K562 (cell line): ENCODE data around the gene MEIS2. TPM values are rescaled to one million over a fixed set of nuclear protein-coding genes. Genes with fewer than 3 reads are reported as not detected.

Experiments
- ATAC-seq: fragments of 200-7000 bp; cut with Tn5 transposase; 3 replicates; pipeline ENCODE4 v1.9.1; 2020; ENCODE audit warnings: moderate library complexity
- BruUV-seq: library from RNA; stranded (reverse); fragments of 400-500 nt; replicated peaks from 2 replicates; lab custom pipeline; 2021; lab: Mats Ljungman, UMichigan
- CTCF ChIA-PET: fragments of 300-600 bp; formaldehyde crosslinking; extraction: SDS; loops from one replicate; lab custom pipeline; 2021; ENCODE audit warnings: low intra/inter-chr PET ratio; lab: Yijun Ruan, JAX
- POLR2A ChIA-PET: fragments of 300-600, 350-650 bp; sonication (Branson Sonifier 250); formaldehyde crosslinking; extraction: SDS; loops from one replicate; lab custom pipeline; 2021; ENCODE audit warnings: antibody characterized with exemption, inconsistent platforms; lab: Yijun Ruan, JAX
- DNase-seq, 4 experiments: peaks; one replicate each; pipeline versions ENCODE4 v3.0.0 to v3.0.0-alpha.2; 2011 to 2018; ENCODE audit warnings: low spot score in 3 of 4, mixed read lengths in 3 of 4; ENCODE audit errors: extremely low read depth in 1 of 4
- FAIRE-seq: peaks from 2 replicates; lab custom pipeline; 2011; peaks lifted over from hg19 to GRCh38; lab: Jason Lieb, UNC
- H2AFZ ChIP-seq: 2 replicates; pipeline ENCODE4 v1.6.0; 2011; ENCODE audit warnings: low read depth, low read length, control low read depth, inconsistent platforms
- H3K27ac ChIP-seq: fragments of 200-600 bp; 3 replicates; pipeline ENCODE4 v1.8.0; 2011; ENCODE audit warnings: low read depth, mild to moderate bottlenecking, control low read depth, inconsistent platforms, low read length, moderate library complexity, mixed read lengths; ENCODE audit errors: extremely low read depth
- H3K27me3 ChIP-seq, 2 experiments: fragments of 300-600 bp in 1 of 2; 2 replicates in 1 of 2; 3 replicates in 1 of 2; pipeline versions ENCODE4 v1.6.0 to v1.8.0; 2011; ENCODE audit warnings: inconsistent platforms in 2 of 2, low read length in 2 of 2, mild to moderate bottlenecking in 1 of 2, mixed read lengths in 1 of 2, moderate library complexity in 1 of 2; ENCODE audit not compliant: control insufficient read depth in 2 of 2, insufficient read depth in 2 of 2
- H3K36me3 ChIP-seq: fragments of 300-600 bp; 3 replicates; pipeline ENCODE4 v1.8.0; 2011; ENCODE audit warnings: mild to moderate bottlenecking, low read length, inconsistent platforms; ENCODE audit not compliant: control insufficient read depth, insufficient read depth
- H3K4me1 ChIP-seq, 2 experiments: fragments of 200-600 bp in 1 of 2; replicated peaks in 1 of 2; 2 replicates in 1 of 2; 3 replicates in 1 of 2; pipeline versions ENCODE4 v1.5.1 to v1.8.0; 2011; ENCODE audit warnings: inconsistent platforms in 2 of 2, low read length in 2 of 2, mild to moderate bottlenecking in 1 of 2, mixed read lengths in 1 of 2, moderate library complexity in 1 of 2; ENCODE audit not compliant: control insufficient read depth in 2 of 2, insufficient read depth in 2 of 2
- H3K4me2 ChIP-seq: 2 replicates; pipeline ENCODE4 v1.6.1; 2011; ENCODE audit warnings: low read length, control low read depth, inconsistent platforms, mixed read lengths; ENCODE audit not compliant: insufficient read depth
- H3K4me3 ChIP-seq: fragments of 200-600 bp; sonication (generic), shearing (Covaris generic); 2 replicates; pipeline ENCODE4 v1.5.1; 2016; ENCODE audit warnings: control low read depth, inconsistent platforms
- H3K79me2 ChIP-seq: fragments of 200-600 bp; 3 replicates; pipeline ENCODE4 v1.8.0; 2011; ENCODE audit warnings: low read length, inconsistent platforms; ENCODE audit not compliant: control insufficient read depth, insufficient read depth
- H3K9ac ChIP-seq, 2 experiments: 2 replicates each; pipeline versions ENCODE4 v1.6.0 to v1.6.1; 2011; ENCODE audit warnings: low read depth in 2 of 2, low read length in 2 of 2, control low read depth in 1 of 2, inconsistent platforms in 1 of 2, mild to moderate bottlenecking in 1 of 2, mixed read lengths in 1 of 2; ENCODE audit not compliant: insufficient read depth in 1 of 2
- H3K9me1 ChIP-seq: one replicate; pipeline ENCODE4 v1.6.0; 2011; ENCODE audit warnings: inconsistent platforms, mild to moderate bottlenecking, low read length, moderate library complexity; ENCODE audit not compliant: control insufficient read depth, insufficient read depth
- H3K9me3 ChIP-seq: replicated peaks from 2 replicates; pipeline ENCODE4 v1.5.1; 2011; ENCODE audit warnings: low read depth, low read length, inconsistent platforms; ENCODE audit not compliant: control insufficient read depth, insufficient read depth
- H4K20me1 ChIP-seq: replicated peaks from 2 replicates; pipeline ENCODE4 v1.6.1; 2011; ENCODE audit warnings: low read length, inconsistent platforms, mixed read lengths; ENCODE audit not compliant: control insufficient read depth, insufficient read depth
- KDM1A ChIP-seq, 2 experiments: fragments of 450-650 bp; IDR thresholded peaks; 2 replicates each; pipeline ENCODE4 v1.6.1; 2016; ENCODE audit warnings: mild to moderate bottlenecking in 2 of 2
- NBN ChIP-seq: fragments of 450-650 bp; IDR thresholded peaks from 2 replicates; pipeline ENCODE4 v1.6.1; 2016; ENCODE audit warnings: low read depth, mild to moderate bottlenecking
- NR2F6 ChIP-seq: fragments of 450-650 bp; formaldehyde crosslinking; IDR thresholded peaks from 2 replicates; pipeline ENCODE4 v1.4.0; 2020; ENCODE audit warnings: mild to moderate bottlenecking
- RBM22 ChIP-seq: fragments of 200-400 bp; formaldehyde crosslinking; IDR thresholded peaks from 2 replicates; pipeline ENCODE4 v1.6.1; 2018; ENCODE audit warnings: low read length, low read depth; ENCODE audit not compliant: poor library complexity, severe bottlenecking
- SNIP1 ChIP-seq: fragments of 450-650 bp; IDR thresholded peaks from 2 replicates; pipeline ENCODE4 v1.7.1; 2017; ENCODE audit warnings: low read depth, mild to moderate bottlenecking
- ZKSCAN8 ChIP-seq: fragments of 200-800 bp; sonication (Bioruptor generic); IDR thresholded peaks from 2 replicates; pipeline ENCODE4 v1.6.1; 2016; ENCODE audit warnings: missing genetic modification characterization, missing compliant biosample characterization
- WGBS: fragments of 100-300 bp; shearing (Covaris generic); methylation state at CpG from one replicate; pipeline ENCODE4 v1.1.6; 2016; ENCODE audit warnings: low coverage, mixed read lengths; ENCODE audit not compliant: insufficient coverage; ENCODE audit errors: missing lambda C conversion rate; 5-methylcytosine and 5-hydroxymethylcytosine counted together
- in situ Hi-C: fragments of 300-500 bp; cut with MboI; formaldehyde crosslinking; loops from 4 replicates; pipeline ENCODE4 v1.15.0; 2018; ENCODE audit warnings: inconsistent platforms, mixed read lengths
- intact Hi-C: fragments of 100-400 bp; cut with micrococcal nuclease; formaldehyde crosslinking; loops from 2 replicates; pipeline ENCODE4 v1.14.2; 2022
- polyA plus RNA-seq, 8 experiments: library from polyadenylated mRNA; depleted of rRNA in 4 of 8; stranded (reverse) in 5 of 8; unstranded in 3 of 8; fragments of >200 nt; fragmentation: Nextera tagmentation in 2 of 8; fragmentation: Illumina TruSeq in 1 of 8; extraction: Ambion mirVana in 2 of 8; extraction: Trizol in 1 of 8; gene quantifications; 2 replicates each; pipeline versions ENCODE4 v1.2.1 to v1.2.3, GENCODE V29; 2011 to 2014; ENCODE audit warnings: inconsistent platforms in 1 of 8, missing spikeins in 1 of 8
- total RNA-seq, 7 experiments: library from RNA; depleted of rRNA in 6 of 7; stranded (reverse); fragments of >200 nt in 6 of 7; fragmentation: Illumina TruSeq in 2 of 7; extraction: Trizol in 2 of 7; gene quantifications; 2 replicates each; pipeline versions ENCODE4 v1.2.1 to v1.2.3, GENCODE V29; 2011 to 2021; ENCODE audit warnings: low replicate concordance in 1 of 7
- TF ChIP-seq, protein P1 (sequence below): fragments of 450-650 bp; IDR thresholded peaks from 2 replicates; pipeline ENCODE4 v1.6.1; 2016; ENCODE audit warnings: low read depth, mild to moderate bottlenecking, moderate library complexity
- TF ChIP-seq, protein P2 (sequence below), 2 experiments: fragments of 200-800 bp in 1 of 2; sonication (Bioruptor generic) in 1 of 2; sonication (generic) in 1 of 2; formaldehyde crosslinking in 1 of 2; IDR thresholded peaks in 1 of 2; conservative IDR thresholded peaks in 1 of 2; 2 replicates each; pipeline versions ENCODE4 v1.5.0 to v1.6.1; 2016 to 2020; ENCODE audit warnings: missing compliant biosample characterization in 1 of 2, missing genetic modification characterization in 1 of 2, missing genetic modification reagents in 1 of 2
- TF ChIP-seq, protein P3 (sequence below): sonication (generic); formaldehyde crosslinking; IDR thresholded peaks from 2 replicates; pipeline ENCODE4 v1.8.0; 2022; ENCODE audit warnings: mild to moderate bottlenecking, missing genetic modification reagents

Gene MEIS2
- total and polyA plus RNA-seq, 9 of the 15 experiments (the other 6 are each of a cell fraction or from before 2014, with no cell fraction given), result 7.5 to 64.2 (median 22.3) TPM

GRCh38 chr15:36953346-36953745, 147.0 kb downstream of the MEIS2 start:
- Histone ChIP-seq H3K9ac (no peak overlapping the region), H4K20me1 (no peaks in the 10 kb centered on the region), H3K79me2 (no peaks in the 10 kb centered on the region), H3K4me3 (no peak overlapping the region), H3K9me3 (no peaks in the 10 kb centered on the region), H3K4me1 (peaks cover 0 to 14% of the 10 kb centered on the region in 2 experiments; a peak in 3 of 5 replicates), H3K27ac (peak overlapping the region; percentile 2; the same call in 1 of the 3 replicates), H3K4me2 (no peak overlapping the region), H3K36me3 (peaks cover 3% of the 10 kb centered on the region; the same call in 2 of the 3 replicates), H2AFZ (no peak overlapping the region), H3K27me3 (no peaks in the 10 kb centered on the region), H3K9me1 (no peaks in the 10 kb centered on the region)
- in situ Hi-C loops (no loop called here), intact Hi-C loops (no loop called here)
- FAIRE-seq (peak; percentile 52), ATAC-seq (peak; percentile 47; the same call in 1 of the 3 replicates), DNase-seq (no peak)
- TF ChIP-seq KDM1A (IDR thresholded peaks at IDR 0.05) (no peak), NR2F6 (CRISPR knock-in tag) (no peak), SNIP1 (no peak), ZKSCAN8 (CRISPR knock-in tag) (no peak), RBM22 (no peak), NBN (no peak)
- TF ChIP-seq, protein P1, sequence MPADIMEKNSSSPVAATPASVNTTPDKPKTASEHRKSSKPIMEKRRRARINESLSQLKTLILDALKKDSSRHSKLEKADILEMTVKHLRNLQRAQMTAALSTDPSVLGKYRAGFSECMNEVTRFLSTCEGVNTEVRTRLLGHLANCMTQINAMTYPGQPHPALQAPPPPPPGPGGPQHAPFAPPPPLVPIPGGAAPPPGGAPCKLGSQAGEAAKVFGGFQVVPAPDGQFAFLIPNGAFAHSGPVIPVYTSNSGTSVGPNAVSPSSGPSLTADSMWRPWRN, result no peak
- TF ChIP-seq, protein P2, sequence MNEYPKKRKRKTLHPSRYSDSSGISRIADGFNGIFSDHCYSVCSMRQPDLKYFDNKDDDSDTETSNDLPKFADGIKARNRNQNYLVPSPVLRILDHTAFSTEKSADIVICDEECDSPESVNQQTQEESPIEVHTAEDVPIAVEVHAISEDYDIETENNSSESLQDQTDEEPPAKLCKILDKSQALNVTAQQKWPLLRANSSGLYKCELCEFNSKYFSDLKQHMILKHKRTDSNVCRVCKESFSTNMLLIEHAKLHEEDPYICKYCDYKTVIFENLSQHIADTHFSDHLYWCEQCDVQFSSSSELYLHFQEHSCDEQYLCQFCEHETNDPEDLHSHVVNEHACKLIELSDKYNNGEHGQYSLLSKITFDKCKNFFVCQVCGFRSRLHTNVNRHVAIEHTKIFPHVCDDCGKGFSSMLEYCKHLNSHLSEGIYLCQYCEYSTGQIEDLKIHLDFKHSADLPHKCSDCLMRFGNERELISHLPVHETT (CRISPR knock-in tag; conservative IDR thresholded peaks at IDR 0.05 in 1 of 2, IDR thresholded peaks at IDR 0.05 in 1 of 2), result no peak
- TF ChIP-seq, protein P3, sequence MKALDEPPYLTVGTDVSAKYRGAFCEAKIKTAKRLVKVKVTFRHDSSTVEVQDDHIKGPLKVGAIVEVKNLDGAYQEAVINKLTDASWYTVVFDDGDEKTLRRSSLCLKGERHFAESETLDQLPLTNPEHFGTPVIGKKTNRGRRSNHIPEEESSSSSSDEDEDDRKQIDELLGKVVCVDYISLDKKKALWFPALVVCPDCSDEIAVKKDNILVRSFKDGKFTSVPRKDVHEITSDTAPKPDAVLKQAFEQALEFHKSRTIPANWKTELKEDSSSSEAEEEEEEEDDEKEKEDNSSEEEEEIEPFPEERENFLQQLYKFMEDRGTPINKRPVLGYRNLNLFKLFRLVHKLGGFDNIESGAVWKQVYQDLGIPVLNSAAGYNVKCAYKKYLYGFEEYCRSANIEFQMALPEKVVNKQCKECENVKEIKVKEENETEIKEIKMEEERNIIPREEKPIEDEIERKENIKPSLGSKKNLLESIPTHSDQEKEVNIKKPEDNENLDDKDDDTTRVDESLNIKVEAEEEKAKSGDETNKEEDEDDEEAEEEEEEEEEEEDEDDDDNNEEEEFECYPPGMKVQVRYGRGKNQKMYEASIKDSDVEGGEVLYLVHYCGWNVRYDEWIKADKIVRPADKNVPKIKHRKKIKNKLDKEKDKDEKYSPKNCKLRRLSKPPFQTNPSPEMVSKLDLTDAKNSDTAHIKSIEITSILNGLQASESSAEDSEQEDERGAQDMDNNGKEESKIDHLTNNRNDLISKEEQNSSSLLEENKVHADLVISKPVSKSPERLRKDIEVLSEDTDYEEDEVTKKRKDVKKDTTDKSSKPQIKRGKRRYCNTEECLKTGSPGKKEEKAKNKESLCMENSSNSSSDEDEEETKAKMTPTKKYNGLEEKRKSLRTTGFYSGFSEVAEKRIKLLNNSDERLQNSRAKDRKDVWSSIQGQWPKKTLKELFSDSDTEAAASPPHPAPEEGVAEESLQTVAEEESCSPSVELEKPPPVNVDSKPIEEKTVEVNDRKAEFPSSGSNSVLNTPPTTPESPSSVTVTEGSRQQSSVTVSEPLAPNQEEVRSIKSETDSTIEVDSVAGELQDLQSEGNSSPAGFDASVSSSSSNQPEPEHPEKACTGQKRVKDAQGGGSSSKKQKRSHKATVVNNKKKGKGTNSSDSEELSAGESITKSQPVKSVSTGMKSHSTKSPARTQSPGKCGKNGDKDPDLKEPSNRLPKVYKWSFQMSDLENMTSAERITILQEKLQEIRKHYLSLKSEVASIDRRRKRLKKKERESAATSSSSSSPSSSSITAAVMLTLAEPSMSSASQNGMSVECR, result no peak
- CTCF ChIA-PET, result no interaction called here
- POLR2A ChIA-PET, result no interaction called here
- no TSS peak for BruUV-seq
- WGBS, result 65% methylated on average over 3 of the region's 3 CpGs
